Right lobe of liver (tissue), 6 donors: ENCODE data around the gene RNF166. TPM values are rescaled to one million over a fixed set of nuclear protein-coding genes. Genes with fewer than 3 reads are reported as not detected.

Experiments used
- ATAC-seq, 4 donors: fragments of 200-7000 bp; cut with Tn5 transposase; one replicate each; pipeline ENCODE4 v1.9.1; 2020; ENCODE audit warnings: mild to moderate bottlenecking in 4 of 4, moderate library complexity in 4 of 4
- DNase-seq, 3 donors: peaks; one replicate each; pipeline ENCODE4 v3.0.0-alpha.2; 2020
- H3K27ac ChIP-seq, 3 donors: fragments of 200-600 bp; one replicate each; pipeline ENCODE4 v1.8.0; 2022
- H3K27me3 ChIP-seq, 2 donors: fragments of 200-600 bp; one replicate each; pipeline ENCODE4 v1.8.0; 2022
- H3K36me3 ChIP-seq, 4 donors: fragments of 200-600 bp; sonication (generic) in 1 of 4; one replicate each; pipeline versions ENCODE4 v1.5.1 to v1.8.0; 2017 to 2022; ENCODE audit warnings: control low read depth in 1 of 4
- H3K4me1 ChIP-seq, 4 donors: fragments of 200-600 bp; sonication (generic) in 1 of 4; one replicate each; pipeline versions ENCODE4 v1.5.1 to v1.8.0; 2017 to 2022; ENCODE audit warnings: control low read depth in 1 of 4
- H3K4me3 ChIP-seq, 3 donors: fragments of 200-600 bp; one replicate each; pipeline ENCODE4 v1.8.0; 2022
- H3K9me3 ChIP-seq, 4 donors: fragments of 200-600 bp; sonication (generic) in 1 of 4; one replicate each; pipeline versions ENCODE4 v1.5.1 to v1.8.0; 2017 to 2022; ENCODE audit warnings: control low read depth in 1 of 4
- POLR2A ChIP-seq: fragments of 450-650 bp; IDR thresholded peaks from one replicate; pipeline ENCODE4 v1.6.1; 2017; ENCODE audit warnings: antibody characterized with exemption, mild to moderate bottlenecking
- WGBS: methylation state at CpG from one replicate; pipeline ENCODE4 v1.1.6; 2018; ENCODE audit warnings: low coverage, low lambda C conversion rate; ENCODE audit not compliant: insufficient coverage; ENCODE audit errors: missing lambda C conversion rate; 5-methylcytosine and 5-hydroxymethylcytosine counted together
- intact Hi-C, 2 donors: fragments of 100-400 bp; cut with DNase I; formaldehyde crosslinking; loops; one replicate each; pipeline versions ENCODE4 v1.11.2 to v1.14.1; 2022
- total RNA-seq, 6 experiments: library from RNA; depleted of rRNA in 2 of 6; stranded (reverse); fragments of >200 nt in 2 of 6; fragmentation: NEBNext Ultra II Directional in 3 of 6; extraction: Animal tissue kit (Norgen Biotek cat#: 25700) in 3 of 6; gene quantifications; one replicate each; pipeline versions ENCODE4 v1.1.0 to v1.2.4, GENCODE V29; 2016 to 2023
- TF ChIP-seq, protein P1 (sequence below), 4 donors: fragments of 200-600 bp in 3 of 4; fragments of 450-650 bp in 1 of 4; IDR thresholded peaks; one replicate each; pipeline versions ENCODE4 v1.5.1 to v1.8.0; 2016 to 2022; ENCODE audit warnings: antibody characterized with exemption in 4 of 4, mild to moderate bottlenecking in 2 of 4
- donor health status: DM: no; HTN: yes; CAD: no.
- donor health status: DM: no; HTN: no; CAD: no.
- donor health status: DM: no; HTN: no; CAD: no.
- donor health status: DM: no; HTN: yes; CAD: no.
- donor health status: DM: no; HTN: yes; CAD: no.

The RNF166 gene
- total RNA-seq, 6 experiments from 2014 or later: 8.1 to 12.8 (median 10.0) TPM

DNA sequence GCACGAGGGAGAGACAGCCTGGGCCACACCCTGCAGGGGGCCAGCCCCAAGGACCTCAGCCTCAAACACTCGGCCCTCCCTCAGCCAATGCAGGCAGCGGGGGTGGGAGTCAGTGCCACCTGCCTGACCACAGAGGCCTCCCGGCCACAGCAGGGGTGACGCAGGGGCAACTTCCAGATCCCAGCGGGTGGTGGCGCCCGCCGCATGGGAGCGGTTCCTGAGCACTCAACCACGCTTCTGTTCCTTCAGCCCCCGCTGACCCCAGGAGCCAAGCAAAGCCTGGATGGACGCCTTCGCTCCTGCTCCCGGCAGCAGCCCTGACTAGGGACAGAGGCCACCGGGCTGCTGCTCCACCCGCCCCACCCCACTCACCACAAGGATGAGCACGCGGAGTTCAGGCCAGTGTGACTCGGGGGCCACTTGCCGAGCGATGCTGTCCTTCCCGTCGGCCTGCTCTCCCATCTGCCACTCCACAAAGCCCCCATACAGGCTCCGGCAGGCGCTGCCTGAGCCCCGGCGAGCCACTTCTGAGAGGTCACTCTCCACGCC is 50.4 kb downstream of the RNF166 start:
- TF ChIP-seq POLR2A: no peak
- TF ChIP-seq, protein P1, sequence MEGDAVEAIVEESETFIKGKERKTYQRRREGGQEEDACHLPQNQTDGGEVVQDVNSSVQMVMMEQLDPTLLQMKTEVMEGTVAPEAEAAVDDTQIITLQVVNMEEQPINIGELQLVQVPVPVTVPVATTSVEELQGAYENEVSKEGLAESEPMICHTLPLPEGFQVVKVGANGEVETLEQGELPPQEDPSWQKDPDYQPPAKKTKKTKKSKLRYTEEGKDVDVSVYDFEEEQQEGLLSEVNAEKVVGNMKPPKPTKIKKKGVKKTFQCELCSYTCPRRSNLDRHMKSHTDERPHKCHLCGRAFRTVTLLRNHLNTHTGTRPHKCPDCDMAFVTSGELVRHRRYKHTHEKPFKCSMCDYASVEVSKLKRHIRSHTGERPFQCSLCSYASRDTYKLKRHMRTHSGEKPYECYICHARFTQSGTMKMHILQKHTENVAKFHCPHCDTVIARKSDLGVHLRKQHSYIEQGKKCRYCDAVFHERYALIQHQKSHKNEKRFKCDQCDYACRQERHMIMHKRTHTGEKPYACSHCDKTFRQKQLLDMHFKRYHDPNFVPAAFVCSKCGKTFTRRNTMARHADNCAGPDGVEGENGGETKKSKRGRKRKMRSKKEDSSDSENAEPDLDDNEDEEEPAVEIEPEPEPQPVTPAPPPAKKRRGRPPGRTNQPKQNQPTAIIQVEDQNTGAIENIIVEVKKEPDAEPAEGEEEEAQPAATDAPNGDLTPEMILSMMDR (IDR thresholded peaks at IDR 0.05): no peak
- Histone ChIP-seq H3K27me3 (no peaks in the 10 kb centered on the region), H3K4me3 (no peak overlapping the region), H3K27ac (no peak overlapping the region), H3K9me3 (no peaks in the 10 kb centered on the region), H3K4me1 (peaks cover 0 to under 1% (median 0%) of the 10 kb centered on the region in 4 donors), H3K36me3 (peaks cover 0 to 36% (median 0%) of the 10 kb centered on the region in 4 donors)
- intact Hi-C loops: no loop called here
- ATAC-seq: no peak
- DNase-seq: no peak
- 76% methylated on average over 2 of the region's 29 CpGs for WGBS

GRCh38 chr16:88655053-88655732 is 51.0 kb downstream of the RNF166 start:
- H3K27me3 ChIP-seq: no peaks in the 10 kb centered on the region
- peak in 1 of 3 donors; percentile 56 for DNase-seq
- no peak for ATAC-seq
- no peak overlapping the region for H3K4me3 ChIP-seq
- peaks cover 0 to 36% (median 0%) of the 10 kb centered on the region in 4 donors for H3K36me3 ChIP-seq
- TF ChIP-seq, protein P1 (IDR thresholded peaks at IDR 0.05): no peak
- TF ChIP-seq POLR2A: no peak
- intact Hi-C loops: no loop called here
- no peaks in the 10 kb centered on the region for H3K9me3 ChIP-seq
- no peak overlapping the region for H3K27ac ChIP-seq
- H3K4me1 ChIP-seq: no peaks in the 10 kb centered on the region
- no CpG with 5 or more reads among the region's 50 CpGs for WGBS

GRCh38 chr16:88654363-88655052 is 51.7 kb downstream of the RNF166 start:
- peaks cover 0 to 36% (median 0%) of the 10 kb centered on the region in 4 donors for H3K36me3 ChIP-seq
- intact Hi-C loops: no loop called here
- WGBS: 73% methylated on average over 7 of the region's 28 CpGs

GRCh38 chr16:88653596-88654362 is 52.4 kb downstream of the RNF166 start:
- DNase-seq (no peak), ATAC-seq (no peak)
- 84% methylated on average over 6 of the region's 32 CpGs for WGBS
- no peaks in the 10 kb centered on the region for H3K4me1 ChIP-seq
- H3K4me3 ChIP-seq: no peak overlapping the region
- H3K27ac ChIP-seq: no peak overlapping the region
- intact Hi-C loops: no loop called here
- no peaks in the 10 kb centered on the region for H3K9me3 ChIP-seq
- H3K27me3 ChIP-seq: no peaks in the 10 kb centered on the region
- TF ChIP-seq, protein P1 (IDR thresholded peaks at IDR 0.05): no peak
- TF ChIP-seq POLR2A: no peak
- H3K36me3 ChIP-seq: peaks cover 0 to 36% (median 0%) of the 10 kb centered on the region in 4 donors

More at GRCh38 chr16:88654363-88655052, 51.7 kb downstream of the RNF166 start:
- DNase-seq: no peak
- no peaks in the 10 kb centered on the region for H3K27me3 ChIP-seq
- TF ChIP-seq, protein P1 (IDR thresholded peaks at IDR 0.05): no peak
- TF ChIP-seq POLR2A: no peak
- H3K9me3 ChIP-seq: no peaks in the 10 kb centered on the region
- no peak overlapping the region for H3K27ac ChIP-seq
- no peak overlapping the region for H3K4me3 ChIP-seq
- H3K4me1 ChIP-seq: no peaks in the 10 kb centered on the region
- ATAC-seq: no peak
